NCI-H2107 treated with DMSO at 0.1 percent for 48 hours (cell line): Measurements from ENCODE around the gene ALDH1L1.

Experiments
- DNase-seq: peaks from one replicate; lab custom pipeline; 2025; ENCODE audit not compliant: unreplicated experiment; lab: John Stamatoyannopoulos, UW

Gene ALDH1L1

GRCh38 chr3:126057501-126057819 lies 122.9 kb downstream of the ALDH1L1 start:
- DNase-seq = no peak

GRCh38 chr3:126056681-126057500 lies 123.5 kb downstream of the ALDH1L1 start:
- DNase-seq = no peak

GRCh38 chr3:126056088-126056487 lies 124.3 kb downstream of the ALDH1L1 start:
- no peak for DNase-seq

GRCh38 chr3:126054870-126055269 lies 125.5 kb downstream of the ALDH1L1 start:
- DNase-seq = no peak

GRCh38 chr3:126053949-126054569 lies 126.3 kb downstream of the ALDH1L1 start:
- DNase-seq = no peak
